Activated CD8-positive, alpha-beta memory T cell treated with anti-CD3 and anti-CD28 coated beads, Interleukin-2, amount 10 ng/mL, durations not matched to agents 7 days and 5 days (primary cell): ENCODE data around the gene PRUNE1. TPM values are rescaled to one million over a fixed set of nuclear protein-coding genes. Genes with fewer than 3 reads are reported as not detected.

Source experiments
- ATAC-seq: fragments of 150-1000 bp; cut with Tn5 transposase; one replicate; pipeline ENCODE4 v1.10.0; 2021; ENCODE audit warnings: moderate library complexity
- CTCF ChIA-PET: fragments of 350-600 bp; sonication (Branson Sonifier 250); formaldehyde crosslinking; loops from one replicate; lab custom pipeline; 2021; ENCODE audit warnings: antibody characterized with exemption; lab: Charles Lee
- DNase-seq: peaks from one replicate; pipeline ENCODE4 v3.0.0-alpha.2; 2020
- H3K27ac Mint-ChIP-seq: one replicate; pipeline ENCODE4 v1.8.0; 2021; ENCODE audit warnings: mild to moderate bottlenecking, mixed read lengths
- H3K27me3 Mint-ChIP-seq: one replicate; pipeline ENCODE4 v1.8.0; 2021; ENCODE audit warnings: mixed read lengths
- H3K36me3 Mint-ChIP-seq: one replicate; pipeline ENCODE4 v1.8.0; 2021; ENCODE audit warnings: mild to moderate bottlenecking, mixed read lengths
- H3K4me1 Mint-ChIP-seq: one replicate; pipeline ENCODE4 v1.8.0; 2021; ENCODE audit warnings: mixed read lengths
- H3K4me3 Mint-ChIP-seq: one replicate; pipeline ENCODE4 v1.8.0; 2021; ENCODE audit warnings: mild to moderate bottlenecking, moderate library complexity, mixed read lengths
- H3K9me3 Mint-ChIP-seq: one replicate; pipeline ENCODE4 v1.8.0; 2022; ENCODE audit warnings: low read depth, mixed read lengths
- total RNA-seq, 2 experiments: library from RNA; stranded (reverse); gene quantifications; one replicate each; pipeline ENCODE4 v1.2.3, GENCODE V29; 2021

PRUNE1 gene
- total RNA-seq, 2 experiments from 2014 or later = 14.7 to 17.4 TPM

- H3K36me3 Mint-ChIP-seq = no peaks in the 10 kb centered on the region
- no peaks in the 10 kb centered on the region for H3K27me3 Mint-ChIP-seq
- H3K4me3 Mint-ChIP-seq = no peak within 1 kb of the TSS
- DNase-seq (no peak), ATAC-seq (no peak)
- CTCF ChIA-PET = interaction anchor here (0.5 to 8.1 kb wide), 7 partner anchors 8 to 414 kb away, joined by 3 to 104 read pairs (median 3); partner anchors contain the start of genes MINDY1 and TNFAIP8L2
- H3K9me3 Mint-ChIP-seq = no peaks in the 10 kb centered on the region
- H3K27ac Mint-ChIP-seq = no peak within 1 kb of the TSS
- H3K4me1 Mint-ChIP-seq = peaks cover 16% of the 10 kb centered on the region
Measured at GRCh38 chr1:150981805-150982712, 26.2 kb upstream of the PRUNE1 start, which contains the start of gene ANXA9. ANXA9 (plus strand) TSS chr1:150982292; CDS start chr1:150983106, 814 bp downstream.

GRCh38 chr1:150985179-150985825 lies 22.9 kb upstream of the PRUNE1 start:
- Mint-ChIP-seq H3K4me3 (no peak overlapping the region), H3K4me1 (peaks cover 3% of the 10 kb centered on the region), H3K36me3 (no peaks in the 10 kb centered on the region), H3K27me3 (no peaks in the 10 kb centered on the region), H3K9me3 (no peaks in the 10 kb centered on the region), H3K27ac (no peak overlapping the region)
- CTCF ChIA-PET = interaction anchor here (1.0 to 2.9 kb wide), 3 partner anchors 10 to 40 kb away, joined by 3 to 18 read pairs (median 5); partner anchors contain the start of gene MINDY1
- no peak for DNase-seq
- ATAC-seq = no peak

GRCh38 chr1:150987924-150988323 lies 20.3 kb upstream of the PRUNE1 start:
- no peak overlapping the region for H3K27ac Mint-ChIP-seq
- no peak overlapping the region for H3K4me3 Mint-ChIP-seq
- CTCF ChIA-PET = interaction anchor here (1.0 kb wide), 1 partner anchor 9 kb away, joined by 5 read pairs; no protein-coding TSS in a partner anchor
- peaks cover 3% of the 10 kb centered on the region for H3K4me1 Mint-ChIP-seq
- ATAC-seq (no peak), DNase-seq (no peak)
- H3K9me3 Mint-ChIP-seq = no peaks in the 10 kb centered on the region
- H3K27me3 Mint-ChIP-seq = no peaks in the 10 kb centered on the region
- H3K36me3 Mint-ChIP-seq = no peaks in the 10 kb centered on the region

- CTCF ChIA-PET = interaction anchor here (1.5 kb wide), 1 partner anchor 15 kb away, joined by 3 read pairs; no protein-coding TSS in a partner anchor
- ATAC-seq (no peak), DNase-seq (no peak)
- Mint-ChIP-seq H3K4me1 (peaks cover 10% of the 10 kb centered on the region), H3K27me3 (no peaks in the 10 kb centered on the region), H3K27ac (no peak overlapping the region), H3K9me3 (no peaks in the 10 kb centered on the region), H3K4me3 (no peak overlapping the region), H3K36me3 (no peaks in the 10 kb centered on the region)
Measured at GRCh38 chr1:150992626-150993025, 15.6 kb upstream of the PRUNE1 start.

- no peak for ATAC-seq
Measured at GRCh38 chr1:150994248-150994647, 14.0 kb upstream of the PRUNE1 start.

GRCh38 chr1:150995460-150995859 lies 12.8 kb upstream of the PRUNE1 start:
- Mint-ChIP-seq H3K4me3 (peak overlapping the region; percentile 23), H3K27me3 (no peaks in the 10 kb centered on the region), H3K9me3 (no peaks in the 10 kb centered on the region), H3K27ac (peak overlapping the region; percentile 49), H3K4me1 (peaks cover 15% of the 10 kb centered on the region), H3K36me3 (no peaks in the 10 kb centered on the region)
- DNase-seq (no peak), ATAC-seq (no peak)
- CTCF ChIA-PET = interaction anchor here (0.6 to 7.3 kb wide), 28 partner anchors 9 to 740 kb away, joined by 3 to 104 read pairs (median 3); partner anchors contain the start of genes ANXA9 and MINDY1

More at GRCh38 chr1:150994248-150994647, 14.0 kb upstream of the PRUNE1 start:
- H3K36me3 Mint-ChIP-seq = no peaks in the 10 kb centered on the region
- DNase-seq = no peak
- H3K4me3 Mint-ChIP-seq = no peak overlapping the region
- H3K27me3 Mint-ChIP-seq = no peaks in the 10 kb centered on the region
- peaks cover 11% of the 10 kb centered on the region for H3K4me1 Mint-ChIP-seq
- CTCF ChIA-PET = interaction anchor here (5.2 to 7.3 kb wide), 2 partner anchors 12 to 15 kb away, joined by 81 to 104 read pairs; partner anchors contain the start of genes ANXA9 and MINDY1
- H3K9me3 Mint-ChIP-seq = no peaks in the 10 kb centered on the region
- H3K27ac Mint-ChIP-seq = no peak overlapping the region

- CTCF ChIA-PET = interaction anchor here (0.6 to 7.3 kb wide), 30 partner anchors 10 to 740 kb away, joined by 3 to 104 read pairs (median 3); partner anchors contain the start of genes ANXA9, MINDY1 and TARS2
- H3K36me3 Mint-ChIP-seq = no peaks in the 10 kb centered on the region
- peaks cover 15% of the 10 kb centered on the region for H3K4me1 Mint-ChIP-seq
- H3K9me3 Mint-ChIP-seq = no peaks in the 10 kb centered on the region
- no peaks in the 10 kb centered on the region for H3K27me3 Mint-ChIP-seq
- H3K4me3 Mint-ChIP-seq = peak overlapping the region; percentile 23
- ATAC-seq (peak; percentile 46), DNase-seq (peak; percentile 56)
- peak overlapping the region; percentile 49 for H3K27ac Mint-ChIP-seq
Measured at GRCh38 chr1:150995896-150996295, 12.4 kb upstream of the PRUNE1 start.

GRCh38 chr1:150997126-150997872 lies 10.9 kb upstream of the PRUNE1 start:
- H3K9me3 Mint-ChIP-seq = no peaks in the 10 kb centered on the region
- DNase-seq = no peak
- ATAC-seq = no peak
- no peak overlapping the region for H3K4me3 Mint-ChIP-seq
- peaks cover 15% of the 10 kb centered on the region for H3K4me1 Mint-ChIP-seq
- no peaks in the 10 kb centered on the region for H3K27me3 Mint-ChIP-seq
- CTCF ChIA-PET = interaction anchor here (0.6 to 7.3 kb wide), 6 partner anchors 9 to 741 kb away, joined by 3 to 104 read pairs (median 4); partner anchors contain the start of genes ANXA9, MINDY1 and MLLT11
- no peaks in the 10 kb centered on the region for H3K36me3 Mint-ChIP-seq
- H3K27ac Mint-ChIP-seq = no peak overlapping the region

GRCh38 chr1:150997949-150998348 lies 10.3 kb upstream of the PRUNE1 start:
- Mint-ChIP-seq H3K4me1 (peaks cover 20% of the 10 kb centered on the region), H3K27me3 (no peaks in the 10 kb centered on the region), H3K27ac (no peak overlapping the region), H3K4me3 (no peak overlapping the region), H3K9me3 (no peaks in the 10 kb centered on the region), H3K36me3 (no peaks in the 10 kb centered on the region)
- no peak for DNase-seq
- CTCF ChIA-PET = interaction anchor here (0.6 to 7.3 kb wide), 4 partner anchors 8 to 742 kb away, joined by 3 to 104 read pairs (median 42); partner anchors contain the start of genes ANXA9 and MINDY1
- ATAC-seq = no peak

GRCh38 chr1:150999051-150999674 lies 9.1 kb upstream of the PRUNE1 start:
- Mint-ChIP-seq H3K4me3 (no peak overlapping the region), H3K4me1 (peaks cover 26% of the 10 kb centered on the region), H3K27ac (no peak overlapping the region), H3K27me3 (no peaks in the 10 kb centered on the region), H3K9me3 (no peaks in the 10 kb centered on the region), H3K36me3 (no peaks in the 10 kb centered on the region)
- peak; percentile 48 for DNase-seq
- ATAC-seq = peak; percentile 43
- CTCF ChIA-PET = interaction anchor here (1.1 to 7.3 kb wide), 3 partner anchors 20 to 744 kb away, joined by 3 to 104 read pairs (median 4); partner anchors contain the start of gene ANXA9

GRCh38 chr1:150999926-151000325 lies 8.3 kb upstream of the PRUNE1 start:
- no peak overlapping the region for H3K4me3 Mint-ChIP-seq
- H3K36me3 Mint-ChIP-seq = no peaks in the 10 kb centered on the region
- CTCF ChIA-PET = interaction anchor here (1.0 to 7.3 kb wide), 3 partner anchors 20 to 744 kb away, joined by 3 to 104 read pairs (median 4); partner anchors contain the start of gene ANXA9
- ATAC-seq = no peak
- H3K27me3 Mint-ChIP-seq = no peaks in the 10 kb centered on the region
- no peaks in the 10 kb centered on the region for H3K9me3 Mint-ChIP-seq
- no peak overlapping the region for H3K27ac Mint-ChIP-seq
- DNase-seq = no peak
- H3K4me1 Mint-ChIP-seq = peaks cover 31% of the 10 kb centered on the region

GRCh38 chr1:151000408-151000807 lies 7.8 kb upstream of the PRUNE1 start:
- ATAC-seq (no peak), DNase-seq (no peak)
- Mint-ChIP-seq H3K27me3 (no peaks in the 10 kb centered on the region), H3K4me1 (peaks cover 32% of the 10 kb centered on the region), H3K27ac (no peak overlapping the region), H3K4me3 (no peak overlapping the region), H3K9me3 (no peaks in the 10 kb centered on the region), H3K36me3 (no peaks in the 10 kb centered on the region)
- CTCF ChIA-PET = interaction anchor here (1.0 to 7.3 kb wide), 5 partner anchors 19 to 745 kb away, joined by 3 to 104 read pairs (median 4); partner anchors contain the start of gene ANXA9
